Lower leg skin (tissue), 3 donors: Measurements from ENCODE around the gene PYGO2.

Experiments
- CTCF ChIP-seq, 3 donors: fragments of 450-650 bp; IDR thresholded peaks; one replicate each; pipeline ENCODE4 v1.5.1; 2016; ENCODE audit warnings: antibody characterized with exemption in 3 of 3, mild to moderate bottlenecking in 3 of 3, moderate library complexity in 2 of 3
- POLR2A ChIP-seq, 2 donors: fragments of 450-650 bp; IDR thresholded peaks; one replicate each; pipeline ENCODE4 v1.6.1; 2016 to 2017; ENCODE audit warnings: antibody characterized with exemption in 2 of 2, mild to moderate bottlenecking in 1 of 2, moderate library complexity in 1 of 2

GRCh38 chr1:154951901-154952657 lies 9.5 kb downstream of the PYGO2 start:
- TF ChIP-seq CTCF (IDR thresholded peaks at IDR 0.05) (no peak), POLR2A (IDR thresholded peaks at IDR 0.05) (no peak)
